PC-9 (cell line): ENCODE results near the gene ACTL7A.

ENCODE experiments used
- CTCF ChIP-seq: fragments of 200-600 bp; sonication (generic); conservative IDR thresholded peaks from 2 replicates; pipeline ENCODE4 v1.6.1; 2017; ENCODE audit warnings: mixed run types, antibody characterized with exemption, mild to moderate bottlenecking, moderate library complexity
- EZH2 ChIP-seq: fragments of 200-600 bp; sonication (generic); IDR thresholded peaks from 2 replicates; pipeline ENCODE4 v1.8.0; 2017; ENCODE audit warnings: antibody characterized with exemption, low read depth

- TF ChIP-seq EZH2: no peak
- TF ChIP-seq CTCF: no peak
Measured at GRCh38 chr9:108838017-108838416, 24.0 kb upstream of the ACTL7A start.
